OCI-LY1 (cell line): ENCODE data around the gene FRA10AC1.

Experiments used
- H2AFZ ChIP-seq: fragments of 200-600 bp; sonication (generic), shearing (Covaris generic); 2 replicates; pipeline ENCODE4 v1.6.0; 2014; ENCODE audit warnings: antibody characterized with exemption, mild to moderate bottlenecking, low read length
- H3F3A ChIP-seq: fragments of 200-600 bp; sonication (generic), shearing (Covaris generic); 2 replicates; pipeline ENCODE4 v1.6.0; 2014; ENCODE audit warnings: mild to moderate bottlenecking, antibody characterized with exemption, low read length, moderate library complexity; ENCODE audit not compliant: insufficient read depth
- H3K27ac ChIP-seq: fragments of 200-600 bp; sonication (generic); 2 replicates; pipeline ENCODE4 v1.5.1; 2014; ENCODE audit warnings: low read length, mixed run types, mild to moderate bottlenecking, low read depth; ENCODE audit not compliant: poor library complexity, severe bottlenecking
- H3K27me3 ChIP-seq: fragments of 200-600 bp; sonication (generic); 2 replicates; pipeline ENCODE4 v1.6.0; 2014; ENCODE audit warnings: antibody characterized with exemption, mild to moderate bottlenecking, low read length, moderate library complexity; ENCODE audit not compliant: insufficient read depth
- H3K36me3 ChIP-seq: fragments of 200-600 bp; sonication (generic); 2 replicates; pipeline ENCODE4 v1.6.1; 2014; ENCODE audit warnings: mild to moderate bottlenecking, antibody characterized with exemption, low read length, moderate library complexity, mixed read lengths; ENCODE audit not compliant: insufficient read depth
- H3K4me1 ChIP-seq: fragments of 200-600 bp; sonication (generic); 2 replicates; pipeline ENCODE4 v1.5.1; 2014; ENCODE audit warnings: mild to moderate bottlenecking, low read length, moderate library complexity; ENCODE audit not compliant: insufficient read depth, severe bottlenecking
- H3K4me2 ChIP-seq: fragments of 200-600 bp; sonication (generic), shearing (Covaris generic); 2 replicates; pipeline ENCODE4 v1.6.1; 2014; ENCODE audit warnings: low read length
- H3K4me3 ChIP-seq: fragments of 200-600 bp; sonication (generic); 2 replicates; pipeline ENCODE4 v1.5.1; 2014; ENCODE audit warnings: low read length, low read depth, mild to moderate bottlenecking, mixed read lengths; ENCODE audit not compliant: poor library complexity, severe bottlenecking
- H3K79me2 ChIP-seq: fragments of 200-600 bp; shearing (Covaris generic); 2 replicates; pipeline ENCODE4 v1.6.1; 2016; ENCODE audit warnings: mixed run types, low read length, mixed read lengths; ENCODE audit not compliant: insufficient read depth
- H3K9ac ChIP-seq: fragments of 200-600 bp; sonication (generic), shearing (Covaris generic); 2 replicates; pipeline ENCODE4 v1.6.1; 2014; ENCODE audit warnings: mild to moderate bottlenecking, low read length, mixed read lengths
- H3K9me2 ChIP-seq: fragments of 200-600 bp; sonication (generic), shearing (Covaris generic); 2 replicates; pipeline ENCODE4 v1.6.1; 2014; ENCODE audit warnings: low read depth, mild to moderate bottlenecking, low read length, mixed read lengths
- H3K9me3 ChIP-seq: fragments of 200-600 bp; shearing (Covaris generic); 2 replicates; pipeline ENCODE4 v1.6.1; 2014; ENCODE audit warnings: low read length, mixed read lengths
- H4K20me1 ChIP-seq: fragments of 200-600 bp; sonication (generic), shearing (Covaris generic); 2 replicates; pipeline ENCODE4 v1.6.0; 2016; ENCODE audit warnings: mild to moderate bottlenecking, low read length; ENCODE audit not compliant: insufficient read depth
- EZH2 ChIP-seq: fragments of 200-600 bp; sonication (generic), shearing (Covaris generic); IDR thresholded peaks from 2 replicates; pipeline ENCODE4 v1.8.0; 2017; ENCODE audit warnings: borderline replicate concordance, mixed run types, mild to moderate bottlenecking, antibody characterized with exemption, low read length, moderate library complexity, mixed read lengths
- TF ChIP-seq, protein P1 (sequence below): fragments of 200-600 bp; sonication (generic), shearing (Covaris generic); IDR thresholded peaks from 2 replicates; pipeline ENCODE4 v1.5.1; 2017; ENCODE audit warnings: mild to moderate bottlenecking, antibody characterized with exemption, low read length, moderate library complexity, mixed read lengths

Gene FRA10AC1

DNA sequence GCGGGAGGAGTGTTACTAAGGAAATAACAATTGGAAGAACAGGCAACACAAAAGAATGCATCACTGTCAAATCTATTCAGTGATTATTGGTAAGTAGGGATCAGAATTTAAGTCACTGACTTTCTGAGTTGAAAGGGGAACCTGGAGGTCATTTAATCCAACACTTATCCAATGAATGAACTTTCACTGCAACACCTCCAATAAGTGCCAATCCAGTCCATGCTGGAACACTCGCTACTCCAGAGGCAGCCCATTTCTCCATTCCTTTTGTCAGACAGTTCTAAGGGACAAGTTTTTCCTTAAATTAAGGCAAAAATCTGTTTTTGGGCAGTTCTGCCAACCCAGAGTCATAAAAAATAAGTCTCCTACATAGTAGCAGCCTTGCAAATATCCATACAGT lies 29.5 kb downstream of the FRA10AC1 start:
- H3K27me3 ChIP-seq, result no peaks in the 10 kb centered on the region
- no peak overlapping the region for H3K27ac ChIP-seq
- H3K9me2 ChIP-seq, result no peaks in the 10 kb centered on the region
- no peaks in the 10 kb centered on the region for H3K4me1 ChIP-seq
- no peak overlapping the region for H2AFZ ChIP-seq
- no peaks in the 10 kb centered on the region for H3F3A ChIP-seq
- H3K79me2 ChIP-seq, result no peaks in the 10 kb centered on the region
- H4K20me1 ChIP-seq, result no peaks in the 10 kb centered on the region
- no peak overlapping the region for H3K4me2 ChIP-seq
- no peak overlapping the region for H3K4me3 ChIP-seq
- H3K9me3 ChIP-seq, result no peaks in the 10 kb centered on the region
- TF ChIP-seq EZH2, result no peak
- TF ChIP-seq, protein P1, sequence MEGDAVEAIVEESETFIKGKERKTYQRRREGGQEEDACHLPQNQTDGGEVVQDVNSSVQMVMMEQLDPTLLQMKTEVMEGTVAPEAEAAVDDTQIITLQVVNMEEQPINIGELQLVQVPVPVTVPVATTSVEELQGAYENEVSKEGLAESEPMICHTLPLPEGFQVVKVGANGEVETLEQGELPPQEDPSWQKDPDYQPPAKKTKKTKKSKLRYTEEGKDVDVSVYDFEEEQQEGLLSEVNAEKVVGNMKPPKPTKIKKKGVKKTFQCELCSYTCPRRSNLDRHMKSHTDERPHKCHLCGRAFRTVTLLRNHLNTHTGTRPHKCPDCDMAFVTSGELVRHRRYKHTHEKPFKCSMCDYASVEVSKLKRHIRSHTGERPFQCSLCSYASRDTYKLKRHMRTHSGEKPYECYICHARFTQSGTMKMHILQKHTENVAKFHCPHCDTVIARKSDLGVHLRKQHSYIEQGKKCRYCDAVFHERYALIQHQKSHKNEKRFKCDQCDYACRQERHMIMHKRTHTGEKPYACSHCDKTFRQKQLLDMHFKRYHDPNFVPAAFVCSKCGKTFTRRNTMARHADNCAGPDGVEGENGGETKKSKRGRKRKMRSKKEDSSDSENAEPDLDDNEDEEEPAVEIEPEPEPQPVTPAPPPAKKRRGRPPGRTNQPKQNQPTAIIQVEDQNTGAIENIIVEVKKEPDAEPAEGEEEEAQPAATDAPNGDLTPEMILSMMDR, result no peak
- H3K36me3 ChIP-seq, result peaks cover 10% of the 10 kb centered on the region; the same call in 1 of the 2 replicates
- no peak overlapping the region for H3K9ac ChIP-seq

- H3K9ac ChIP-seq, result no peak overlapping the region
- no peak overlapping the region for H3K4me3 ChIP-seq
- no peak overlapping the region for H3K4me2 ChIP-seq
- no peaks in the 10 kb centered on the region for H3K79me2 ChIP-seq
- no peaks in the 10 kb centered on the region for H3K9me2 ChIP-seq
- H4K20me1 ChIP-seq, result no peaks in the 10 kb centered on the region
- TF ChIP-seq, protein P1, result no peak
- TF ChIP-seq EZH2, result no peak
- no peaks in the 10 kb centered on the region for H3F3A ChIP-seq
- no peaks in the 10 kb centered on the region for H3K9me3 ChIP-seq
- no peaks in the 10 kb centered on the region for H3K27me3 ChIP-seq
- no peak overlapping the region for H2AFZ ChIP-seq
- H3K4me1 ChIP-seq, result no peaks in the 10 kb centered on the region
- peaks cover 10% of the 10 kb centered on the region; the same call in 1 of the 2 replicates for H3K36me3 ChIP-seq
- H3K27ac ChIP-seq, result no peak overlapping the region
Measured at GRCh38 chr10:93672022-93672678, 30.2 kb downstream of the FRA10AC1 start.

DNA sequence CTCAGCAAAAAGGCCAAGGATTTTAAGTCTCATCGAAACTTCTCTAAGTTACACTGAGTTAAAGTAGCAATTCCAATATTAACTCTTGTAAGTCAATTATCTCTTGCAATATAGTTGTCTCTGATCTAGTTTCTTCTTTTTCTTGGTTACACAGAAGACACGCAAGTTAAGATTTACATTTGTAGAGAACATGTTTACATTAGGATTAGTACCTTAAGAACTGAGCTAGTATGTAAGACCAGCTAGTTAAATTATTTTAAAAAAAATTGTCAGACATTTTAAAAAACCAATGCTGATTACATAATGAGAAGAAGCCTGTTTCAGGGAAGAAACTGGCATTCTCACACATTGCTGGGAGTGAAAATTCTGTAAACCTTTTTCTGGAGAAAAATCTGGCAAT lies 31.4 kb downstream of the FRA10AC1 start:
- H3K27me3 ChIP-seq, result no peaks in the 10 kb centered on the region
- H3F3A ChIP-seq, result no peaks in the 10 kb centered on the region
- H3K36me3 ChIP-seq, result peaks cover 10% of the 10 kb centered on the region; the same call in 1 of the 2 replicates
- no peak overlapping the region for H3K9ac ChIP-seq
- no peak overlapping the region for H3K4me2 ChIP-seq
- H3K27ac ChIP-seq, result no peak overlapping the region
- H4K20me1 ChIP-seq, result no peaks in the 10 kb centered on the region
- no peak for TF ChIP-seq EZH2
- TF ChIP-seq, protein P1, result no peak
- no peak overlapping the region for H2AFZ ChIP-seq
- H3K4me1 ChIP-seq, result no peaks in the 10 kb centered on the region
- H3K4me3 ChIP-seq, result no peak overlapping the region
- no peaks in the 10 kb centered on the region for H3K79me2 ChIP-seq
- no peaks in the 10 kb centered on the region for H3K9me3 ChIP-seq
- H3K9me2 ChIP-seq, result no peaks in the 10 kb centered on the region
